NCI-H526 (cell line): Measurements from ENCODE around the gene ZNF436.
"Not testable (repeated sequence)": the region's sequence is repeated elsewhere in the genome, so short reads cannot be mapped to it uniquely, and the experiment has no call there.

Source experiments
- DNase-seq, 2 experiments: peaks; one replicate each; lab custom pipeline; 2025; lab: John Stamatoyannopoulos, UW

ZNF436 gene

DNA sequence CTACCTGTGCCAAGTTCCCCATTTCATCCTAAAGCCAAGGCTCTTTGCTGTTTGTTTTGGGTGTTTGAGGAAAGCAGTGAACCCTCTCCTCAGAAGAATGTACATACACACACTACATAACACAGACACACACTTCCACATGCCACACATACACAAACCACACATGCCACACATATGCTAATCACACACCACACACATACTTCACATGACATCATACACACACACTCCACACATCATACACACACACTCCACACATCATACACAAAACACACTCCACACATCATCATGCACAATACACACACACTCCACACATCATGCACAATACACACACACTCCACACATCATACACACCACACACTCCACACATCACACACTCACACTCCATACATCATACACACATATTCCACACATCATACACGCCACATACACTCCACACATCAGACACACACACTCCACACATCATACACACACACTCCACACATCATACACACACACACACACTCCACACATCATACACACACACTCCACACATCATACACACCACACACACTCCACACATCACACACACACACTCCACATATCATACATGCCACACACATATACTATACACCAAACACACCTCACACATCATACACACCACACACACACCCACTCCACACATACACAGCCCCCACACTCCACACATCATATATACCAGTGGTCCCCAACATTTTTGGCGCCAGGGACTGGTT is 22.7 kb upstream of the ZNF436 start:
- no peak for DNase-seq

DNA sequence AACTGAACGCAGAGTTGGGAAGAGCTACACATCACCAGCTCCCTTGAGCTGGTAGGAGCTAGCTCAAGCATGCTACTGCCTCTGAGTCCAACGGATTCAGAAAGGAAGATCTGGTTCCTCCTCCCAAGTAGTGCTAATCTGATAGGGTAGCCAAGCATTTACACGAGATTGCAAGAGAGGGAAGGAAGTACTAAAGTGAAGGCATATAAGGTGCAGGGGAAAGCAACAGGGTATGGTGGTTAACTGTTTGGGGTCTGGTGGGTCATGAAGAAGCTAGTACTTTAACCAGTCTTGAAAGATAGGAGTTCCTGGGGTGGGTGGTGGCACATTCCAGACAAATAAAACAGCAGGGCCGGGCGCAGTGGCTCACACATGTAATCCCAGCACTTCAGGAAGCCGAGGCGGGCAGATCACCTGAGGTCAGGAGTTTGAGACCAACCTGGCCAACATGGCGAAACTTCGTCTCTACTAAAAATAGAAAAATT is 20.2 kb upstream of the ZNF436 start:
- DNase-seq: no peak

DNA sequence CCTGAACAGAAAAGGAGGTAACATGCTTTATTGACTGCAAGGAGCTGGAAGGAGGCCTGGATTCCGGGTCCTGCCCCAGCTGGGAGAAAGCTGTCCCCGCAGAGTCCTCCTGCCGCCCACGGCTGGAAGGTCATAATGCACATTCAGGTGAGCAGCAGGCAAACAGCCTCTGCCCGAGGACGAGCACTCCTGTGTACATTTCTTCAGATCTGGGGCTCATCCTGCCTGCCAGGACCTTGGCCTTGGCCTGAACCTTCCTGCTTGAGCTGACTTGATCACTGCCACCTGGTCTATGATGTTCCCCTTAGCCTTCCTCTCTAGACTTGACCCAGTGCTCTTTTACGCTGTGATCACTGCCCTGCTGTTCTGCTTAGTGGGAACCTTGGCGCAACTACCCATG is 17.9 kb upstream of the ZNF436 start:
- DNase-seq: no peak

DNA sequence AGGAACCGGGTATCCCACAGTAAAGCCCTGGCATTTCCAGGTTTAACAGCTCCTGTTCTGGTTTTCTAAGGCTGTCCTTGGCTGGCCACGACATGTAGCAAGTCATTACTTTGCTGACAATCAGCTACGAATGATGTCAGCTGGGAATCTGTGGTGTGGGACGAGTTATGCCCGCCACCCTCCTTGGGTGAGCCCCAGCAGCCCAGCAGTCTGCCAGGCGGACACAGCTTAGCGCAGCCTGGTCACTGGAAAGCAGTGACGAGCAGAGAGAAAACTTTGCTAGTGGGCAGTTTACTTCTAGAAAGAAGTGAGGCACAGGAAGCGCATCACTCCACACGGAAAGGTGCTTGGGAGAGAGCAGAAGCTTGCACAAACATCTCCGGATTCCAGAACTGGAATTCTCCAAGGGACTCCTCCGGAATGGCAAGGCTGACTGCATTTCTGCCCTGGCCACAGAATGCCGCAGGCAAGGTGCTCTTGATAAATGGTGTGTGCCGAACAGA is 15.5 kb upstream of the ZNF436 start:
- no peak for DNase-seq

DNA sequence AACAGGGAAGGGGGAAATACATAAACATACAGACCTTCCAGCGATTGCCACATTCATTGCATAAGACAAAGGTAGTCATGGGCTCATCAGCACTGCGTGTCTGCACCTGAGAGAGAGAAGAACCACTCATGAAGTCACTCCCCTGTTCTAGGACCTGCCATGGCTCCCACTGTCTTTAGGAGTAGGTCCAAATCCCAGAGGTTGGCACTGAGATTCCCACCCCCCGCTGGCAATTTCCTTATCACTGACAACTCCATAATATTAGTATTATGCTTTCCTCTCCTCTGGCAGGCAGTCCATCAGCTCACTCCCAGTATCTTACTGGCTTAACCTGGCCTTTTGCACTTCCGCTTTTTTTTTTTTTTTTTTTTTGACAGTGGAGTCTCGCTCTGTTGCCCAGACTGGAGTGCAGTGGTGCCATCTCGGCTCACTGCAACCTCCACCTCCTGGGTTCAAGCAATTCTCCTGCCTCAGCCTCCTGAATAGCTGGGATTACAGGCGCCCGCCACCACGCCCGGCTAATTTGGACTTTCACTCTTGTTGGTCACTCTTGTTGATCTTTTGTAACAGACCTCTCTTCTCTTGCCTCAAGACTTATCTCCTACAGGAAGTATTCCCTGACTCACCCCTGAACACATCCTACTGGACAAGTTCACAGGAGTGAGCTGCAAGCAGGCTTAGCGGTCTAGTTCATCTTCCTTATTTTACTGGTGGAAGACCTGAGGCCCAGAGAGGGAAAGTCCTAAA is 14.8 kb upstream of the ZNF436 start:
- no peak for DNase-seq

DNA sequence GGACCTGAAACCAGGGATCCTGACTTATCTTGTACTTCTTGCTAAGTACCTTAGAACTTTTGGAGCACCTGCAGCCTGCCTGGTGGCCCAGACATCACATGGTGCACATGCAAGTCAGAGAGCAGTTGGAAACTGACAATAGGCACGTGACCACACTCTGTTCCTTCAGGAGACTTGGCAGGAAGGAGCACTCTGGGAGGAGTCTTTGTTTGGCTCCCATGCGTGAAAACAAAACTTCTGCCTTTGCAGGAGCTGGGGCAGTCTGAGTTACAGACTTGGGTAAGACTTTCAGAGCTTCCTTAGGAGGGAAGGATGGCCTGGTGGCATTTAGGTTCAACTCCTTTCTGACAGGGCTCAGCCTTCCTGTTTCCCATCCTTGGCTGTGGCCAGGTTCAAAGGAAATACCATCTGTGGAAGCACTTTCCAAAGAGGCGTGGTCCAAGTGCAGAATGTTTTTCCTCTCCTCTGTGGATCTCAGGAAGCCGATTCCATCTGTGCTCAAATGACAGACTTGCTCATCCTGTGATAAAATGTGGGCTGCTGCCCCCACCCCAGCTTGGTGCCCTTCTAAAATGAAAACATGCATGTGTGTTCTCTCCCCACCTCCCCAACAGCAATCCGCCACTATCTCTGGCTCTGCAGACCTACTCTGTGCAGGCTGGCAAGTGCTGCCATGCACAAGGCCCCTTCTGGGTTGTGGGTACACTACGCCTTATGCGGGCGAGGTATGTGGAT is 14.1 kb upstream of the ZNF436 start:
- DNase-seq: no peak

DNA sequence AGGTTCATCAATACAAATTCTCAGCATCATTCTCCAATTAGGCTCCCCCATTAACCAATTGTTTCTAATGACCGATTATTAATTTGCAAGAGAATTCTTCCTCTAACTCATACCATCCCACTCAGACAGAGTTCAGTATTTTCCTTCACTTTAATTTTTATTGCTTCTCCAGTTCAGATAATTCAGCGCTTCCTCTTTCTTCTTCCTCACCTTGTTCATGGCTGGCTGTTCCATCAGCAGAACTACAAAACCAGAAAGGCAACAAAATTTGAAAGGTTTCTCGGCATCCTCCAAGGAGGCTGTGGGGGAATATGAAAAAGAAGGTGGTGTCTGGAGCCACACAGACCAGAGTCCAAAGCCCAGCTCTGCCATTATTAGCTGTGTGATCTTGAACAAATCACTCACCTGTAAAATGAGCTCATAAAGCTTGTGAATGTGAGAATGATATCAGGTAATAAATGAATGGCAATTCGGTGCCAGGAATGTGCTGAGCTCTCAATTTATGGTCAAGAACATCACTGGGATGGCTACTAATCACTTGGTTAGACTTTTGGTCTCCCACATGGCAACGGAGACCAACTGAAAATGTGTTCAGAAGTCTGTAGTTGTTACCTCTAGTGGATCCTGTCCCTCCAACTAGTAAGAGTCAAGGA is 11.7 kb upstream of the ZNF436 start:
- no peak for DNase-seq

DNA sequence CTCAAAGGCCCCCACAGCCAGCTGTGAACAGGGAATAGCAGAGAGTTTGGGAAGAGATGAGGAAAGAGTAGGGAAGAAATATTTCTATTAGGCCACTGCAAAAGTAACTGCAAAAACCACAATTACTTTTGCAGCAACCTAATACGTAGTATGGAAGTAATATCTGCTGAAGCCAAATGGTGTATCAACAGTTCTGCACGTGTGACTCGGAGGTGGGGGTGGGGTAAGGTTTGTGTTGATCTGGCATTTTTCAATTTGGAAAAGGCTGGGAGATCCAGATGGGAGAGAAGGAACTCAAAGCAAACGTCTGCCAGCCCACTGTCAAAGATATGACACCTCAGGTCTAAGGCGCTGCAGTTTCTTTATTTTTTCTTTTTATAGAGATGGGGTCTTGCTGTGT is 11.1 kb upstream of the ZNF436 start:
- DNase-seq: no peak

DNA sequence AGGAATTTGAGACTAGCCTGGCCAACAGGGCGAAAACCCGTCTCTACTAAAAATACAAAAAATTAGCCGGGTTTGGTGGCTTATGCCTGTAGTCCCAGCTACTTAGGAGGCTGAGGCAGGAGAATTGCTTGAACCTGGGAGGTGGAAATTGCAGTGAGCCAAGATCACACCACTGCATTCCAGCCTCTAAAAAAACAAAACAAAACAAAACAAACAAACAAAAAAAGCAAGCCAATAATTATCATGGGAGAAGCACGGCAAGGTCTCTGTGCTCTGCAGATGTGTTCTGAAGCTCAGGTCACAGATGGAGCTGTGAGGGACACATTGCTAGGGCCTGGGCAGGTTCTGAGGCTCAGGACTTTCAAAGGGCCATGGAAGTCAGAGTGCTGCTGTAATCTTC is 10.6 kb upstream of the ZNF436 start:
- not testable (repeated sequence) for DNase-seq

DNA sequence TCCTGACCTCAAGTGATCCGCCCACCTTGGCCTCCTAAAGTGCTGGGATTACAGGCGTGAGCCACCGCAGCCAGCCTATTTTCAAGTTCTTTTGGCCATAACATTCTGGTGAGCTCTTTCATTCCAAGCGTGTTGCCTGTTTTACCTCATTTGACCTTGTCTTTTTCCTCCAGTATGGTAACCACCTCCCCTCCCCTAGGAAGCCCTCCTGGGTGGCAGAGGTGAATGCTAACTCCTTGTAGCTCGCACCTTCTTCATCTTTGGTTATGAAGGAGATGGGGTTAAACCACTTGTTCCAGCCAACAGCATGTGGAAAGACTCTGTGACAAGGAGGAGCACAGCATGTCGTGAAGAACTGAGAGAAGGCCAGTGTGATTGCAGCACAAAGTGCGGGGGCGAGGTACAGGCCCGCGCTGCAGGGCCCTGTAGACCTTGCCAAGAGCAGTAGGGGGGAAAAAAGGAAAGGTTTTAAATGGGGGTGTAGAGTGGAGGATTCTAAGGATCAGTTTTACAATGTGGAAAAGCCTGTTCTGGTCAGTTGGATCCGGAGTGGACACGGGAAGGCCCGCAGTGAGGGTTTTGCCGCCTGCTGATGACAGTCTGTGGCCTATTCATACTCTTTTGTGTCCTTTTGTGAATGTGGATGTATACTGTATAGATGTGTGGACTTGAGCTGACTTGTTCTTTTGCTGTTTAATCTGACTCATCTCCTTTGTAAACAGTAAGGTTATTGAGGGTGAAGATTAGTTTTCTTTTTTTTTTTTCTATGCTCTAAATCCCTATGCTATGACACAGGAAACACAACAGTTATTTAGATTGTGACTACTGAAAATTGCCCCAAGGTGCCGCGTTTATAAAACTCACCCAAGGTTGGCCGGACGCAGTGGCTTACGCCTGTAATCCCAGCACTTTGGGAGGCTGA is 7.5 kb upstream of the ZNF436 start:
- no peak for DNase-seq

DNA sequence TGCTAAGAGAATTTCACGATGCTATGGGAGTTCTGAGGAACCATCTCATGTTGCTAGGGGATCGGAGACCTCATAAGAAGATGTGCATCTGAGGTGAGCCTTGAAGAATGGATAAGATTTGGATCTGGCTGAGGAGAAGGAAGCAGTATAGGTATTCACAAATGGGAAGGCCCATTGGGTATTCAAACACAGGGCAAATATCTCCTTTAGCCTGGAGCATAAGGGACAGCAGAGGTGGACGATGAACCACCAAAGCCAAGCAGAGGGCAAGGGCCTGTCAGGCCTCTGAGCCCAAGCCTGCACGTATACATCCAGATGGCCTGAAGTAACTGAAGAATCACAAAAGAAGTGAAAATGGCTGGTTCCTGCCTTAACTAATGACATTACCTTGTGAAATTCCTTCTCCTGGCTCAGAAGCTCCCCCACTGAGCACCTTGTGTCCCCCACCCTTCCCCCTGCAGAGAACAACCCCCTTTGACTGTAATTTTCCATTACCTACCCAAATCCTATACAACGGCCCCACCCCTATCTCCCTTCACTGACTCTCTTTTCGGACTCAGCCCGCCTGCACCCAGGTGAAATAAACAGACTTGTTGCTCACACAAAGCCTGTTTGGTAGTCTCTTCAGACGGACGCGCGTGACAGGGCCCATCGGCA is 4.6 kb upstream of the ZNF436 start:
- DNase-seq: not testable (repeated sequence)

DNA sequence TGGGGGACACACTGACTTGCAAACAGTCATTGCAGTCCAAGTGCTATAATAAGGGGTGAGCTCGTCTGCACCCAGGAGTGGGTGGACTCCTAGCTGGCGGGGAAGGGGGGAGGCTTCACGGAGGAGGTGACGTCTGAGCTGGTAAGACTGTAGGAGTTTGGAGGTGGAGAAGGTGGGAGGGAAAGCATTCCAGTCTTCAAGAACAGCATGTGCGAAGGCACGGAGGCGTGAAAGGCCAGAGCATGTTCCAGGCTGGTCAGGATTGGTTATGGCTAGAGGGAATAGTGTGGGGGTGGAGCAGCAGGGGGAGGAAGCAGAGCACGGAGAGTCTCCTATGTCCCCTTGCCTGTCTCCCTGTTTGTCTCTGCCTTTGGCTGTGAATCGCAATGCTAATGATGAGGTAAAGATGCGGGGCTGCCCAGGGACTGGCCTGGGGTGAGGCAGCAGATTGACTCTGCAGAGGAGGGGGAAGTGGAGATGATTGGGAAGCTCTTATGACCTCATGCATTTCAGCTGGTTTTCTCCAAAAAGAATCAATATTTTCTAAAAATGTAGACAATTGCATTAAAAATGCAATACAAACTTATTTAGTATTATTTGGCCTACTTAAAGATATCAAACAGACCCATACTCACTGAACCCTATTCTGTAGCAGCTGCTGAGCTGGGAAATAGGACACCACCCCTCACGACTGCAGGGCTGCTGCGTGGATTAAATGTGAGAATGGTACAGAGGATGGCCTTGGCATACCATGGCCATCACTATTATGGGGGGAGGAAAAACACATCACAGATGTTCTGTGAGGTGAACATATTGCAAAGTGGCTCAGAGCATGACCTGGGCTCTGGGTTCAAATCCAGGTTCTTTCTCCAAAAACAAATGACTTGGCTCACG is 2.6 kb upstream of the ZNF436 start:
- DNase-seq: no peak

DNA sequence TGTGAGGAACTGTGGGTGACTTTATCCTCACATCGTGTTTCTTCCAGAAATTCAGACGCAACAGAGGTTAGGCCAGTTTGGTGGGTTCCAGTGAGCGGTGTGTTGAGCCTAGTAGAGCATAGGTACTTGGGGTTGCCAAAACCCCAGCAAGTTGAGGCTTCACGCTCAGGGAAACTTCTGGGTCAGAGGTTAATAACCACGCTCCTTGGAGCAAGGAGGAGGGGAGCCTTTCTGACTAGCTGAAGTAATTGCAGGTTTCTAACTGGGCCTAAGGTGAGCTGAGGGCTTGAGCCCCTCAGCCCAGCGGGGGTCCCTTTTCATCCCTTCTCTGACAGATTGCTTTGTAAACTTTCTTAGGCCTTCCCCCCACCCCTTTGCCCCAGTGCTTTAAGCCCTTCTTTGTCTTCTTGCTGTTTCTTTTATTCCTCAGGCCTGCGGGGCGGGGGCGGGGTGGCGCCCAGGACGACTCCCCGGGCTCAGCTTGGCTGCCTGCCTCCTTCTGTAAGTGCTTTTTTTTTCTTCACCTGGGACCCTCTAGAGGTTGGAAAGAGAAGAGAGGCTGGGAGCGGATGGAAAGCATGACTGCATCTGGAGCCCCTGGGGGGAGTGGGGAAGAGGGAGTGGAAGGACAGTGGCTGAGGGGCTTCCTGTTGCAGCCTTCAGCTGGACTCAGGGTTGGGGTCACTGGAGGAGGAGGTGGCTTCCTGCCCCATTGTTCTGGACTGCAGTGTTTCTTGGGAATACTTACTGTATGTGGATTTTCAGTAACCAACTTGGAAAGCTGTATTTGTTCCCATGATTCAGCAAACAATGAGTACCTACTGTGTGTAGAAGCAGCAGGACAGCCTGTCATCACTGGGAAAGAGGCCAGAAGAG is 1.3 kb upstream of the ZNF436 start:
- DNase-seq: no peak

DNA sequence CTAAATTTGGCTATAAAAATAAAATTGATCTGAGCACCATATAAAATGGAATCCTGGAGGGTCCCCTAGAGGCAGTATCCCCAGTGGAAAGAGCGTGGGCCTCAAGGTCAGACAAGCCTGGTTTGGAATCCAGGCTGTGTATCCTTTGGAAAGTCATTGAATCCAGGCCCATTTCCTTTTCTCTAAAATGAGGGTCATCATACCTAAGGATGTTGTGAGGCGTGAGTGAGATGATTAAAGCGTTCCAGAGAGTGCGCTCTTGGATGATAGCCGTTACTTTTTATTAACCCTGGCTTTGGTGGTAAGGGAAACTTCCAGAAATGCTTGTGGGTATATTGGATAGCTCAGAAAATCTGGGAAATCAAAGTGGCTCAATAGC is 683 bp upstream of the ZNF436 start:
- no peak for DNase-seq

DNA sequence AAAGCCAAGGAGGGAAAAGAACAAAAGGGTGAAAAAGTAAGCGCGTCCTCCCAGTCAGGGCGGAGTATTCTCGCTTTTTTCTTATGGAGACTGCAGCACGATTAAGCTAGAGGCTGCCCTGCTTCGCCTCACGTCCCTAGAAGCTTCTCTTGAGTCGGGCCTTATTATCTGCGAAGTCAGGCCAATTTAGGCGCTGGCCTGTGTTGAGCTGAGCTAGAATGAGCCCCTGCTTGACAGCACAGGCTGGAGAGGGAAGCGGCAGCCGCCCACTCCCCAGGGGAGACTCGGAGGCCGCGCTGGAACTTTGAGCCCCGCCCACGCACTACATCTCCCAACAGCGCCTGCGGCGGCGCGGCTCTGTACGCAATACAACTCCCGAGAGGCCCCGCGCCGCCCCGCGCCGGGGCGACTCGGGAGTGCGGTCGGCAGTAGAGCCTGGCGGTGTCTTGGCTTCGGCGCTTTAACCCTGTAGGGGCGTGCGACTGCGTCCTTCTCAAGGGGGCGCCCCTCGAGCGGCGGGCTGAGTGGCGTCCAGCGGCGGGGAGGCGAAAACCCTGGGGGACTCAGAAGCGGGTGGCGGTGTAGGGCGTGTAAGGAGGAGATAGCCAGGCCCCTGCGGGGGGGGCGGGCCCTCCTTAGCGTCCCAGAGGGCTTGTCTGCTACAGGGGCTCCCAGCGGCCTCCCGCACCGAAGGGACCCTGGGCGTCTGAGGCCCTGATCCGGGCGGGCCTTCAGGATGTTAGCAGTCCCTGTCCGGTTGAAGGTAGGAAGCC is 888 bp downstream of the ZNF436 start:
- peak; percentile 81 to 97 for DNase-seq

DNA sequence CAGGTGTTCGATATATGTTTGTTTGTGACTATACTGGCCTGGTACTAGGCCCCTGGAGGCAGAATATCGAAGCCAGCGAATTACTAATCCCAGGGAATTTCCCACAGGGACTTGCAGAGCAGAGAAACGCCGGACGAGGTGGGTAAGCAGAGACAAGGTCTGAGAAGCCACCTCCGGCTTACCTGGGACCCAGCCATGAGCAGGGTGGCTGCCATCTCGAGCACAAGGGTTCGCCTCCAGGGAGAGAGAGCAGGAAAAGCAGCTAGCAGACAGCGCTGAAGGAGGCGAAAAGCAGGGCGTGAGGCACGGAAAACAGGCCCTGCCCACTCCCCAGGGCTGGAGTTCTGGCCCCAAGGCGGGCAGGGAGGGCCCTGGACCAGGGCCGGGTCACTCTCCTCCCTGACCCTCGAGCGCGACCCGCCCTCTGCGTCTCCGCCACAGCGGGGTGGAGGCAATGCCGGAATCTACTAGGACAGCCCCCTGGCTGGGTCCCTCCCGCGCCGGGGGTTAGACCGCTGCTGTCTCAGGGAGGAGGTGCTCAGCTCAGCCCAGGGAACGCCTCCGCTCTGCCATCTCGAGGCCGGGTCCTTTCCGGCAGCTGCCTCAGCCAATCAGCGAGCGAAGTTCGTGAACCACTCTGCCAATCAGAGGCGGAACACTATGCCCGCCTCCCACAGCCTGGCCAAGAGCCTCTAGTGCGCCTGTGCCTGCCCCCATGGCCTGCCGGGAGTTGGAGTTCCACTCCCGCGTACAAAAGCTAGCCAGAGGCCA is 1.7 kb downstream of the ZNF436 start:
- DNase-seq: peak; percentile 97 to 99

DNA sequence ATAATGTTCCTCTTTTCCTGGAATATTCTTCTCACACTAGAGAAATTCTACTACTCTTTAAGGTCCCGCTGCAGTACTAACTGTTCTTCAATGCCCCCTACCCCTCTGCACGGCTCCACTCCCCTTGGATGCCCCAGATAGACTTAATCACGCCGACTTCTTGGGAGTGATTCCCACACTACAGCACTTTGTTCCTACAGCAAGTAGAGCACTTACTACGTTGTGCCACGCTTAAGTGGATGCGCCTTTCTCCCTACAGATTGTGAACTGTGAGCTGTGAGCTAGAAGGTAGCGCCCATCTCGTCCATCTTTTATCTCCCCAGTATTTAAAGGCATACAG is 2.2 kb downstream of the ZNF436 start:
- peak in 1 of 2 experiments; percentile 47 for DNase-seq
